HFFc6 (cell line): Measurements from ENCODE around the gene DDIT4. TPM values are rescaled to one million over a fixed set of nuclear protein-coding genes. Genes with fewer than 3 reads are reported as not detected.

ENCODE experiments used
- DNase-seq: peaks from one replicate; pipeline ENCODE4 v3.0.0-alpha.2; 2018
- H3K27ac Mint-ChIP-seq: 2 replicates; pipeline ENCODE4 v1.8.0; 2020; ENCODE audit warnings: mild to moderate bottlenecking, mixed read lengths
- H3K27me3 Mint-ChIP-seq: 2 replicates; pipeline ENCODE4 v1.8.0; 2021; ENCODE audit warnings: mild to moderate bottlenecking, moderate library complexity, mixed read lengths; ENCODE audit not compliant: insufficient read depth
- H3K36me3 Mint-ChIP-seq: 2 replicates; pipeline ENCODE4 v1.8.0; 2021; ENCODE audit warnings: low read depth, mixed read lengths
- H3K4me1 Mint-ChIP-seq: 2 replicates; pipeline ENCODE4 v1.8.0; 2020; ENCODE audit warnings: low read depth, mixed read lengths
- H3K4me3 Mint-ChIP-seq: 2 replicates; pipeline ENCODE4 v1.8.0; 2020; ENCODE audit warnings: mild to moderate bottlenecking, moderate library complexity, mixed read lengths
- H3K9me3 Mint-ChIP-seq: 2 replicates; pipeline ENCODE4 v1.8.0; 2020; ENCODE audit warnings: mild to moderate bottlenecking, mixed read lengths
- CTCF ChIP-seq: fragments of 200-600 bp; sonication (generic); IDR thresholded peaks from 2 replicates; pipeline ENCODE4 v1.5.0; 2021; ENCODE audit warnings: antibody characterized with exemption, mild to moderate bottlenecking
- total RNA-seq, 6 experiments: library from RNA; stranded (reverse); fragmentation: NEBNext Ultra II Directional; extraction: Animal tissue kit (Norgen Biotek cat#: 25700); gene quantifications; 2 replicates in 1 of 6; 3 replicates in 5 of 6; pipeline ENCODE4 v1.2.3, GENCODE V29; 2021

Gene DDIT4
- total RNA-seq, 6 experiments from 2014 or later, result 27.7 to 32.4 (median 30.0) TPM

GRCh38 chr10:72251635-72252034, 22.1 kb upstream of the DDIT4 start:
- H3K4me3 Mint-ChIP-seq, result no peak overlapping the region
- peaks cover 33% of the 10 kb centered on the region for H3K4me1 Mint-ChIP-seq
- H3K9me3 Mint-ChIP-seq, result no peaks in the 10 kb centered on the region
- no peaks in the 10 kb centered on the region; the same call in none of the 2 replicates for H3K27me3 Mint-ChIP-seq
- H3K36me3 Mint-ChIP-seq, result no peaks in the 10 kb centered on the region
- no peak for DNase-seq
- no peak for TF ChIP-seq CTCF
- H3K27ac Mint-ChIP-seq, result no peak overlapping the region

- H3K36me3 Mint-ChIP-seq, result no peaks in the 10 kb centered on the region
- no peaks in the 10 kb centered on the region for H3K9me3 Mint-ChIP-seq
- H3K4me1 Mint-ChIP-seq, result peaks cover 30% of the 10 kb centered on the region
- no peak overlapping the region for H3K27ac Mint-ChIP-seq
- no peak for DNase-seq
- TF ChIP-seq CTCF, result no peak
- no peak overlapping the region for H3K4me3 Mint-ChIP-seq
- peaks cover 3% of the 10 kb centered on the region for H3K27me3 Mint-ChIP-seq
These were observed 20.8 kb upstream of the DDIT4 start for GRCh38 chr10:72252972-72253371.

GRCh38 chr10:72253578-72253977, 20.1 kb upstream of the DDIT4 start:
- Mint-ChIP-seq H3K4me1 (peaks cover 26% of the 10 kb centered on the region), H3K27ac (no peak overlapping the region), H3K36me3 (no peaks in the 10 kb centered on the region), H3K9me3 (no peaks in the 10 kb centered on the region), H3K4me3 (no peak overlapping the region), H3K27me3 (peaks cover 3% of the 10 kb centered on the region)
- TF ChIP-seq CTCF, result no peak
- DNase-seq, result no peak

GRCh38 chr10:72254813-72255568, 18.7 kb upstream of the DDIT4 start:
- no peaks in the 10 kb centered on the region for H3K9me3 Mint-ChIP-seq
- peak overlapping the region; percentile 77 for H3K4me3 Mint-ChIP-seq
- peak; percentile 52 for DNase-seq
- H3K27ac Mint-ChIP-seq, result peak overlapping the region; percentile 53
- peaks cover 3% of the 10 kb centered on the region for H3K27me3 Mint-ChIP-seq
- peaks cover 37% of the 10 kb centered on the region for H3K4me1 Mint-ChIP-seq
- no peaks in the 10 kb centered on the region for H3K36me3 Mint-ChIP-seq
- no peak for TF ChIP-seq CTCF

GRCh38 chr10:72255977-72256729, 17.6 kb upstream of the DDIT4 start:
- peaks cover 44% of the 10 kb centered on the region for H3K4me1 Mint-ChIP-seq
- no peak overlapping the region for H3K4me3 Mint-ChIP-seq
- no peaks in the 10 kb centered on the region for H3K9me3 Mint-ChIP-seq
- DNase-seq, result no peak
- no peak for TF ChIP-seq CTCF
- H3K27me3 Mint-ChIP-seq, result peaks cover 3% of the 10 kb centered on the region; the same call in 1 of the 2 replicates
- H3K27ac Mint-ChIP-seq, result no peak overlapping the region
- no peaks in the 10 kb centered on the region for H3K36me3 Mint-ChIP-seq
